Sigmoid colon (tissue), 4 donors: Measurements from ENCODE around the gene EPHA10.

Experiments used
- CTCF ChIP-seq, 4 experiments: fragments of 450-650 bp in 3 of 4; fragments of 200-600 bp in 1 of 4; IDR thresholded peaks; one replicate each; pipeline ENCODE4 v1.5.1; 2016 to 2019; ENCODE audit warnings: antibody characterized with exemption in 4 of 4, mild to moderate bottlenecking in 3 of 4, moderate library complexity in 2 of 4
- POLR2A ChIP-seq, 2 donors: fragments of 450-650 bp; IDR thresholded peaks; one replicate each; pipeline ENCODE4 v1.6.1; 2016; ENCODE audit warnings: antibody characterized with exemption in 2 of 2, mild to moderate bottlenecking in 2 of 2, moderate library complexity in 2 of 2
- POLR2AphosphoS5 ChIP-seq, 4 donors: sonication (generic); formaldehyde crosslinking; IDR thresholded peaks; one replicate each; pipeline ENCODE4 v1.6.1; 2017; ENCODE audit warnings: antibody characterized with exemption in 4 of 4

- TF ChIP-seq CTCF (IDR thresholded peaks at IDR 0.05) (no peak), POLR2AphosphoS5 (IDR thresholded peaks at IDR 0.05) (no peak), POLR2A (IDR thresholded peaks at IDR 0.05) (no peak)
Observed at GRCh38 chr1:37718901-37719571, 45.9 kb downstream of the EPHA10 start.
